Progenitor cell of endocrine pancreas (in vitro differentiated cells): Measurements from ENCODE around the gene MICOS13. TPM values are rescaled to one million over a fixed set of nuclear protein-coding genes. Genes with fewer than 3 reads are reported as not detected.
A peak's percentile ranks its signal among the peaks of the same experiment; 100 is the strongest.

ENCODE experiments used
- DNase-seq: peaks from one replicate; pipeline ENCODE4 v3.0.0; 2021; ENCODE audit warnings: low spot score; ENCODE audit not compliant: unreplicated experiment
- H3K27ac Mint-ChIP-seq: 2 replicates; pipeline ENCODE4 v1.8.0; 2021; ENCODE audit warnings: mild to moderate bottlenecking, moderate library complexity, mixed read lengths
- H3K27me3 Mint-ChIP-seq: 2 replicates; pipeline ENCODE4 v1.8.0; 2021; ENCODE audit warnings: mixed read lengths
- H3K36me3 Mint-ChIP-seq: 2 replicates; pipeline ENCODE4 v1.8.0; 2022; ENCODE audit warnings: mixed read lengths; ENCODE audit not compliant: insufficient read depth
- H3K4me1 Mint-ChIP-seq: 2 replicates; pipeline ENCODE4 v1.8.0; 2021; ENCODE audit warnings: low read depth, mixed read lengths
- H3K4me3 Mint-ChIP-seq: 2 replicates; pipeline ENCODE4 v1.8.0; 2021; ENCODE audit warnings: low read depth, mild to moderate bottlenecking, moderate library complexity, mixed read lengths
- H3K9me3 Mint-ChIP-seq: 2 replicates; pipeline ENCODE4 v1.8.0; 2021; ENCODE audit warnings: low read depth, mixed read lengths
- total RNA-seq: library from RNA; stranded (reverse); gene quantifications from 2 replicates; pipeline ENCODE4 v1.2.1, GENCODE V29; 2021
- TF ChIP-seq, protein P1 (sequence below): fragments of 200-600 bp; sonication (generic); IDR thresholded peaks from one replicate; pipeline ENCODE4 v1.5.0; 2021; ENCODE audit warnings: antibody characterized with exemption, mild to moderate bottlenecking; ENCODE audit not compliant: unreplicated experiment

The MICOS13 gene
- total RNA-seq, 1 donor from 2014 or later = 29.7 TPM

DNA sequence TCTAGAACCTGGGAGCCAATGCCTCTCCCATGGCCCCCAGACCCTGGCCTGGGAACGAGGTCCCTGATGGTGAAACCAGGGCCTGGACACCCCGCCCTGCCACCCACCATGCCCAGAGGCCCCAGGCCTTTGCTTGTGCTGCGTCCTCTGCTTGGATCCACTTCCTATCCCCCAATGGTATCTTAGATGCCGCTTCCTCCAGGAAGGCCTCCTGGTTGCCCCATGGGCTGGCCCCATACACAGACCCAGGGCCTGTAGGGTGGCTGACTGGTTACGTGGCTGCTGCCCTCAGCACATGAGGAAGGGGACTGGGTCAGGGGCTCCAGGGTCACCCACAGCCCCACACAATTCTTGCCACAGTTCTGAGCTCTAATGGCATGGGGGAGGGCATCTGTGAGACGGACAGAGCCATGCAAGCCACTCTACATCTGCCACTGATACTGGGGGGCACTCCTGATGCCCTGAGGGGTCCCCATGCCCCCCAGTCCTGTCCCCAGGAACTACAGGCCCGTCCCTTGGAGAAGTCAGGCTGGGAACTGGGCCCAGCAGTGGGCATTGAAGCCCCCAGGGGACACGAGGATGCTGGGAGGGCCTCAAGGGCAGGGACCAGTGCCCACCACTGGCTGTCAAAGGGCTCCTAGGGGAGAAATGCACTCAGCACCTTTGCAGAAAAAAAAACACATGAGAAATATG is 14.8 kb upstream of the MICOS13 start:
- Mint-ChIP-seq H3K9me3 (no peaks in the 10 kb centered on the region), H3K4me3 (no peak overlapping the region), H3K4me1 (peaks cover 8% of the 10 kb centered on the region), H3K27me3 (no peaks in the 10 kb centered on the region), H3K36me3 (peaks cover 5% of the 10 kb centered on the region), H3K27ac (no peak overlapping the region)
- TF ChIP-seq, protein P1, sequence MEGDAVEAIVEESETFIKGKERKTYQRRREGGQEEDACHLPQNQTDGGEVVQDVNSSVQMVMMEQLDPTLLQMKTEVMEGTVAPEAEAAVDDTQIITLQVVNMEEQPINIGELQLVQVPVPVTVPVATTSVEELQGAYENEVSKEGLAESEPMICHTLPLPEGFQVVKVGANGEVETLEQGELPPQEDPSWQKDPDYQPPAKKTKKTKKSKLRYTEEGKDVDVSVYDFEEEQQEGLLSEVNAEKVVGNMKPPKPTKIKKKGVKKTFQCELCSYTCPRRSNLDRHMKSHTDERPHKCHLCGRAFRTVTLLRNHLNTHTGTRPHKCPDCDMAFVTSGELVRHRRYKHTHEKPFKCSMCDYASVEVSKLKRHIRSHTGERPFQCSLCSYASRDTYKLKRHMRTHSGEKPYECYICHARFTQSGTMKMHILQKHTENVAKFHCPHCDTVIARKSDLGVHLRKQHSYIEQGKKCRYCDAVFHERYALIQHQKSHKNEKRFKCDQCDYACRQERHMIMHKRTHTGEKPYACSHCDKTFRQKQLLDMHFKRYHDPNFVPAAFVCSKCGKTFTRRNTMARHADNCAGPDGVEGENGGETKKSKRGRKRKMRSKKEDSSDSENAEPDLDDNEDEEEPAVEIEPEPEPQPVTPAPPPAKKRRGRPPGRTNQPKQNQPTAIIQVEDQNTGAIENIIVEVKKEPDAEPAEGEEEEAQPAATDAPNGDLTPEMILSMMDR = no peak
- no peak for DNase-seq

DNA sequence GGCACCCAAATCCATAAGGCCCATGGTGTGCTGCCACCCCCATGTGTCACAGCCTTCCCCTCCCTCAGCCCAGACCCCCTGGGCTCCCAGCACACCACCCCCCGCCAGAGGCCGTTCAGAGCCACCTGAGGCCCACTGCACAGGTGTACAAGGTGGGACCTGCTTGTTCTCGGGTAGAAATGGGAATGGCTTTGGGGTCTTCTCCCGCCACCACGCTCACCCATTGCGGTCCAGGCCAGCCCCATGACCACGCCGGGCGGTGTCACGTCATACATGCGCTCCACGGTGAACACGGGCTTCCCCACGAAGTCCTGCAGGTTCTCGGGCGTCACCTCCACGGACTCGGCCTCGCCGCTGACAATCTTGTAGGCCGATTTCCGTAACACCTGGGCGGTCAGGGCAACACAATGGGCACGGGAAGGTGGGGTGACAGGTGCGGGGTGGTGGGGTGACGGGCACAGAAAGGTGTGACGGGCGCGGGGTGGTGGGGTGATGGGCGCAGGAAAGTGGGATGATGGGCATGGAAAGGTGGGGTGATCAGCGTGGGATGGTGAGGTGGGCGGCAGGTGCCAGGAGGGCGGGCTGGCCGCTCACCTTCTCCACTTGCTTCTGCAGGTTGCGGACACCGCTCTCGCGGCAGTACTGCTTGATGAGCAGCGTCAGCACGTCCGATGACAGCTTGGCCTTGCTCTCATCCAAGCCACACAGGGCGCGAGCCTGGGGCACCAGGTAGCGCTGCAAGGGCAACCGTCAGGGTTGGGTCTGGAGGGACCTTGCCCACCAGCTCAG is 14.0 kb upstream of the MICOS13 start:
- Mint-ChIP-seq H3K27me3 (no peaks in the 10 kb centered on the region), H3K36me3 (peaks cover 5% of the 10 kb centered on the region), H3K27ac (peak overlapping the region; percentile 74), H3K9me3 (no peaks in the 10 kb centered on the region), H3K4me1 (peaks cover 9% of the 10 kb centered on the region), H3K4me3 (no peak overlapping the region)
- TF ChIP-seq, protein P1 = no peak
- no peak for DNase-seq

DNA sequence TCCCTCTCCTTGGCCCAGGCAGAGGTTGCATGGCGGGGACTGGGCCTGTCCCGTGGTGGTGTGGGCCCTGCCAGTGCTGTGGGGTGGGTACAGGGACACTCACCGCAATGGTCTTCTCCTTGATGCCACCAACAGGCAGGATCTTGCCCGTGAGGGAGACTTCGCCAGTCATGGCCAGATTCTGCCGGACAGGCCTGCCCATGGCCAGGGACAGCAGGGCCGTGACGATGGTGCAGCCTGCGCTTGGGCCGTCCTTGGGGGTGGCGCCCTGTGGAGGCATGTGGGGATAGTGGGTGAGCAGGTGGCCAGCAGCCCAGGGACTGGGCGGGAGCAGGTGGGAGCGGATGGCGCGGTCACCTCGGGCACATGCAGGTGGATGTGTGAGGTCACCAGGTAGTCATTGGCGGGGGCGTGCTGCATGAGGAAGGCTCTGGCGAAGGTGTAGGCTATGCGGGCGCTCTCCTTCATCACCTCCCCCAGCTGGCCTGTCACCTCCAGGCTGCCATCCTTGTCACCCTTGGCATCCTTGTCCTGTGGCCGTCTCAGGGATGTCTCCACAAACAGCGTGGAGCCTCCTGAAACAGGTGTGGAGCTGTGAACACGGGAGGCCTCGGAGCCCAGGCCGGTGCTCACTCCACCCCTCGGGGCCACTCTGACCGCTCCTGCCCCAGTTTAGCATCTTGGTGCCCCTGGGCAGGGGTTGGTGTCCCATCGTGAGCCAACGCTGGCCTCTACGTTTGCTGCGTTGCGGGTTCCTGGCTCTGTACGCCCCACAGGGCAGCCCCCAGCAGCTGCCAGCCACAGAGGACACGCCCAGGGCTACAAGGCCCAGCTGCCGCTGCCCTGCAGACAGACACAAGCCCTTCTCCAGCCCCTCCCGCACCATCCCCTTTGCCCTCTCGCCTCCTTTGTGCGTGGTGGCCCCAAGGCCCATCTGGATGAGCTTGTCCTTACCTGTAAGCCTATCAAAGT is 13.2 kb upstream of the MICOS13 start:
- no peaks in the 10 kb centered on the region for H3K27me3 Mint-ChIP-seq
- H3K27ac Mint-ChIP-seq = no peak overlapping the region
- H3K4me1 Mint-ChIP-seq = peaks cover 9% of the 10 kb centered on the region
- TF ChIP-seq, protein P1 = no peak
- no peak overlapping the region for H3K4me3 Mint-ChIP-seq
- no peaks in the 10 kb centered on the region for H3K9me3 Mint-ChIP-seq
- no peak for DNase-seq
- peaks cover under 1% of the 10 kb centered on the region for H3K36me3 Mint-ChIP-seq

DNA sequence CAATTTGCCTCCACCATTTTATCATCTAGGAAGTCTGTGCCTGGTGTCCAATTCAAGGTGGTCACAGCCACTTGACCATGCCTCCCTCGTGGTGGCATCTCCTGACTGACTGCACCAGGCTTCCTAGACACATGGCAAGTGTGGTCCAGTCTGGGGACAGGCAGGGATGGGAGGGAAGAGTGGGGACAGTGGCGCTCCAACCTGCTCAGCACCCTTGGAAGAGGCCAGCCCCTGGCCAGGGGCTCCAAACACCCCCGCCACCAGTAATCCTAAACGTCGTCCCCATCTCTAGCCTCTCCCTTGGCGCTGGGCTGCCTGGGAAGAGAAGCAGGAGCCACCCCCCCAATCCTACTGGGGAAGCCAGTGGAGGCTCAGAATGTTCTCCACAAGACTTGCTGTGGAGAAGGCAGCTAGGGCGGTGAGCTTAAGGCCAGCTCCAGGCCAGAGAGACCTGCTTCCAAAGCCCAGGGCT is 12.4 kb upstream of the MICOS13 start:
- H3K9me3 Mint-ChIP-seq = no peaks in the 10 kb centered on the region
- H3K4me3 Mint-ChIP-seq = peak overlapping the region; percentile 99
- peak overlapping the region; percentile 90 for H3K27ac Mint-ChIP-seq
- DNase-seq = no peak
- TF ChIP-seq, protein P1 = no peak
- peaks cover 9% of the 10 kb centered on the region for H3K4me1 Mint-ChIP-seq
- H3K27me3 Mint-ChIP-seq = no peaks in the 10 kb centered on the region
- peaks cover 5% of the 10 kb centered on the region for H3K36me3 Mint-ChIP-seq
